ENCODE data around the gene GTF2F2. TPM values are rescaled to one million over a fixed set of nuclear protein-coding genes. Genes with fewer than 3 reads are reported as not detected.

The GTF2F2 gene
- total and polyA plus RNA-seq, 9 of the 15 experiments (the other 6 are each of a cell fraction or from before 2014, with no cell fraction given) = 19.7 to 44.8 (median 32.4) TPM

DNA sequence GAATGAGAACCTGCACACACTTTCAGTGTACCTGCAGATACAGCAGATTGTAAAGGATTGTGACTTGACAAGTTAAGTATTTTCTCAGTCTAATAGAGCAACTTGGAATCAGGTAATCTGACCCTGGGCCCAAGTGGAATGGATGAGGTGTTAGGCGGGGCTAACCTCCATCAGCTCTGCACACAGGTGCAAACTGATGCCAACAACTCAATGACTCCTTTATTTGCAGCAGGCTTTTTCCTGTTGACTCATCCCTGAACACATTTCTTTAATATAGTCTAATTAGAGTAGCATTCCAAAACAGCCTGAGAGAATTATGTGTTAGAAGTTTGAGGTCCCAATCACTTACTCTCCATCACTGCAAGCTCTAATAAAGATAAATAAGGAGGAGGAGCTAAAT lies 171.9 kb downstream of the GTF2F2 start (continued):
- TF ChIP-seq, protein P1, sequence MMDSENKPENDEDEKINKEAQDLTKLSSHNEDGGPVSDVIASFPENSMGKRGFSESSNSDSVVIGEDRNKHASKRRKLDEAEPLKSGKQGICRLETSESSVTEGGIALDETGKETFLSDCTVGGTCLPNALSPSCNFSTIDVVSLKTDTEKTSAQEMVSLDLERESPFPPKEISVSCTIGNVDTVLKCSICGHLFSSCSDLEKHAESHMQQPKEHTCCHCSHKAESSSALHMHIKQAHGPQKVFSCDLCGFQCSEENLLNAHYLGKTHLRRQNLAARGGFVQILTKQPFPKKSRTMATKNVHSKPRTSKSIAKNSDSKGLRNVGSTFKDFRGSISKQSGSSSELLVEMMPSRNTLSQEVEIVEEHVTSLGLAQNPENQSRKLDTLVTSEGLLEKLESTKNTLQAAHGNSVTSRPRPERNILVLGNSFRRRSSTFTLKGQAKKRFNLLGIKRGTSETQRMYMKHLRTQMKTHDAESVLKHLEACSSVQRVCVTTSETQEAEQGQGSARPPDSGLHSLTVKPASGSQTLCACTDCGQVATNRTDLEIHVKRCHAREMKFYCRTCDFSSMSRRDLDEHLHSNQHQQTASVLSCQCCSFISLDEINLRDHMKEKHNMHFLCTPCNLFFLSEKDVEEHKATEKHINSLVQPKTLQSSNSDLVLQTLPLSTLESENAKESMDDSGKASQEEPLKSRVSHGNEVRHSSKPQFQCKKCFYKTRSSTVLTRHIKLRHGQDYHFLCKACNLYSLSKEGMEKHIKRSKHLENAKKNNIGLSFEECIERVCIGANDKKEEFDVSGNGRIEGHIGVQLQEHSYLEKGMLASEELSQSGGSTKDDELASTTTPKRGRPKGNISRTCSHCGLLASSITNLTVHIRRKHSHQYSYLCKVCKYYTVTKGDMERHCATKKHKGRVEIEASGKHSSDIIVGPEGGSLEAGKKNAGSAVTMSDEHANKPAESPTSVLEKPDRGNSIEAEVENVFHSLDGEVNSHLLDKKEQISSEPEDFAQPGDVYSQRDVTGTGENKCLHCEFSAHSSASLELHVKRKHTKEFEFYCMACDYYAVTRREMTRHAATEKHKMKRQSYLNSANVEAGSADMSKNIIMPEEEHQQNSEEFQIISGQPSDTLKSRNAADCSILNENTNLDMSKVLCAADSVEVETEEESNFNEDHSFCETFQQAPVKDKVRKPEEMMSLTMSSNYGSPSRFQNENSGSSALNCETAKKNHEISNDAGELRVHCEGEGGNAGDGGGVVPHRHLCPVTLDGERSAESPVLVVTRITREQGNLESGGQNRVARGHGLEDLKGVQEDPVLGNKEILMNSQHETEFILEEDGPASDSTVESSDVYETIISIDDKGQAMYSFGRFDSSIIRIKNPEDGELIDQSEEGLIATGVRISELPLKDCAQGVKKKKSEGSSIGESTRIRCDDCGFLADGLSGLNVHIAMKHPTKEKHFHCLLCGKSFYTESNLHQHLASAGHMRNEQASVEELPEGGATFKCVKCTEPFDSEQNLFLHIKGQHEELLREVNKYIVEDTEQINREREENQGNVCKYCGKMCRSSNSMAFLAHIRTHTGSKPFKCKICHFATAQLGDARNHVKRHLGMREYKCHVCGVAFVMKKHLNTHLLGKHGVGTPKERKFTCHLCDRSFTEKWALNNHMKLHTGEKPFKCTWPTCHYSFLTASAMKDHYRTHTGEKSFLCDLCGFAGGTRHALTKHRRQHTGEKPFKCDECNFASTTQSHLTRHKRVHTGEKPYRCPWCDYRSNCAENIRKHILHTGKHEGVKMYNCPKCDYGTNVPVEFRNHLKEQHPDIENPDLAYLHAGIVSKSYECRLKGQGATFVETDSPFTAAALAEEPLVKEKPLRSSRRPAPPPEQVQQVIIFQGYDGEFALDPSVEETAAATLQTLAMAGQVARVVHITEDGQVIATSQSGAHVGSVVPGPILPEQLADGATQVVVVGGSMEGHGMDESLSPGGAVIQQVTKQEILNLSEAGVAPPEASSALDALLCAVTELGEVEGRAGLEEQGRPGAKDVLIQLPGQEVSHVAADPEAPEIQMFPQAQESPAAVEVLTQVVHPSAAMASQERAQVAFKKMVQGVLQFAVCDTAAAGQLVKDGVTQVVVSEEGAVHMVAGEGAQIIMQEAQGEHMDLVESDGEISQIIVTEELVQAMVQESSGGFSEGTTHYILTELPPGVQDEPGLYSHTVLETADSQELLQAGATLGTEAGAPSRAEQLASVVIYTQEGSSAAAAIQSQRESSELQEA (IDR thresholded peaks at IDR 0.05; ENCODE audit: low read depth) = no peak
- no peak for TF ChIP-seq ADNP (tag; IDR thresholded peaks at IDR 0.05)
- TF ChIP-seq BRF1 (IDR thresholded peaks at IDR 0.05; ENCODE audit: borderline replicate concordance, extremely low read depth, insufficient read length) = no peak
- TF ChIP-seq MCM7 (IDR thresholded peaks at IDR 0.05) = no peak
- TF ChIP-seq, protein P2, sequence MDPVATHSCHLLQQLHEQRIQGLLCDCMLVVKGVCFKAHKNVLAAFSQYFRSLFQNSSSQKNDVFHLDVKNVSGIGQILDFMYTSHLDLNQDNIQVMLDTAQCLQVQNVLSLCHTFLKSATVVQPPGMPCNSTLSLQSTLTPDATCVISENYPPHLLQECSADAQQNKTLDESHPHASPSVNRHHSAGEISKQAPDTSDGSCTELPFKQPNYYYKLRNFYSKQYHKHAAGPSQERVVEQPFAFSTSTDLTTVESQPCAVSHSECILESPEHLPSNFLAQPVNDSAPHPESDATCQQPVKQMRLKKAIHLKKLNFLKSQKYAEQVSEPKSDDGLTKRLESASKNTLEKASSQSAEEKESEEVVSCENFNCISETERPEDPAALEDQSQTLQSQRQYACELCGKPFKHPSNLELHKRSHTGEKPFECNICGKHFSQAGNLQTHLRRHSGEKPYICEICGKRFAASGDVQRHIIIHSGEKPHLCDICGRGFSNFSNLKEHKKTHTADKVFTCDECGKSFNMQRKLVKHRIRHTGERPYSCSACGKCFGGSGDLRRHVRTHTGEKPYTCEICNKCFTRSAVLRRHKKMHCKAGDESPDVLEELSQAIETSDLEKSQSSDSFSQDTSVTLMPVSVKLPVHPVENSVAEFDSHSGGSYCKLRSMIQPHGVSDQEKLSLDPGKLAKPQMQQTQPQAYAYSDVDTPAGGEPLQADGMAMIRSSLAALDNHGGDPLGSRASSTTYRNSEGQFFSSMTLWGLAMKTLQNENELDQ (CRISPR knock-in tag; IDR thresholded peaks at IDR 0.05; ENCODE audit: borderline replicate concordance) = no peak
- TF ChIP-seq GATAD2B (IDR thresholded peaks at IDR 0.05; ENCODE audit: borderline replicate concordance) = no peak
- TF ChIP-seq ZC3H11A (IDR thresholded peaks at IDR 0.05; ENCODE audit: low read depth, low read length) = no peak
- no peak for TF ChIP-seq IFI16 (CRISPR knock-in tag; IDR thresholded peaks at IDR 0.05)
